Measurements from ENCODE around the gene SLC35B2.

DNA sequence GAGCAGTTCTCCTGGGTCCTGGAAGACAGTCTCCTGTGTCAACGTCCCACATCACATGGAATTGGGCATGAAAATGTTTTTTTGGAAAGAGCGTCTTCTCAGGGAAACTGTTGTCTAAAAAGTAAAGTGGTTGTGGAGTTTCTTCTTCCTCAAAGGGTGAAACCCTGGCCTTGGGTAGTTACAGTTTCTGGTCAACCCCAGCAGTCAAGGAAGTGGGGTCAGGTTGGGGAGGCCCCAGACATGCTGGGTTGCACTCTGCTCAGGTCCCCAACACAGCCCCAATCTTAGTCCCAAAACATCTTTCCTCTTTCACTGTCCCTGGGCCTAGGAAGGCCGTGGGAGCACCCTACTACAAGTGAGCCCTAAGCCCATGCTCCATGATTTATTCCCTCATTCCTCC is 9.0 kb upstream of the SLC35B2 start:
- no peak for TF ChIP-seq GATA2 (IDR thresholded peaks at IDR 0.05; ENCODE audit: low read depth, low read length)
- TF ChIP-seq GATA3 (IDR thresholded peaks at IDR 0.05; ENCODE audit: low read depth, low read length), result no peak
